Esophagus muscularis mucosa (tissue), 4 donors: ENCODE data around the gene ATP5MC2. TPM values are rescaled to one million over a fixed set of nuclear protein-coding genes. Genes with fewer than 3 reads are reported as not detected.

ENCODE experiments used
- DNase-seq: peaks from one replicate; pipeline ENCODE4 v3.0.0-alpha.2; 2017; ENCODE audit errors: extremely low spot score
- H3K27ac ChIP-seq, 4 donors: fragments of 200-600 bp; sonication (generic); replicated peaks in 1 of 4; 1 replicate in 3 of 4; 2 replicates in 1 of 4; pipeline ENCODE4 v1.5.1; 2016 to 2019; ENCODE audit warnings: mild to moderate bottlenecking in 1 of 4
- H3K27me3 ChIP-seq, 4 donors: fragments of 200-600 bp; sonication (generic); one replicate each; pipeline versions ENCODE4 v1.5.1 to v1.6.0; 2016 to 2019
- H3K36me3 ChIP-seq, 4 donors: fragments of 200-600 bp; sonication (generic); one replicate each; pipeline ENCODE4 v1.5.1; 2016 to 2019
- H3K4me1 ChIP-seq, 4 donors: fragments of 200-600 bp; sonication (generic); one replicate each; pipeline ENCODE4 v1.5.1; 2016 to 2019
- H3K4me3 ChIP-seq, 4 donors: fragments of 200-600 bp; sonication (generic); 1 replicate in 2 of 4; 2 replicates in 2 of 4; pipeline ENCODE4 v1.5.1; 2016 to 2019; ENCODE audit warnings: mild to moderate bottlenecking in 4 of 4, moderate library complexity in 1 of 4
- H3K9me3 ChIP-seq, 4 donors: fragments of 200-600 bp; sonication (generic); 1 replicate in 3 of 4; 2 replicates in 1 of 4; pipeline ENCODE4 v1.5.1; 2016 to 2019
- EP300 ChIP-seq: sonication (generic); formaldehyde crosslinking; IDR thresholded peaks from one replicate; pipeline ENCODE4 v1.6.1; 2017; ENCODE audit warnings: antibody characterized with exemption
- POLR2A ChIP-seq: fragments of 450-650 bp; IDR thresholded peaks from one replicate; pipeline ENCODE4 v1.6.1; 2017; ENCODE audit warnings: antibody characterized with exemption, moderate library complexity, mild to moderate bottlenecking, low read depth
- POLR2AphosphoS5 ChIP-seq, 2 donors: sonication (generic); formaldehyde crosslinking; IDR thresholded peaks; one replicate each; pipeline ENCODE4 v1.6.1; 2017; ENCODE audit warnings: antibody characterized with exemption in 2 of 2
- WGBS: methylation state at CpG from one replicate; pipeline ENCODE4 v1.1.5; 2018; 5-methylcytosine and 5-hydroxymethylcytosine counted together
- intact Hi-C: fragments of 100-400 bp; cut with DNase I; formaldehyde crosslinking; loops from one replicate; pipeline ENCODE4 v1.15.1; 2023
- total RNA-seq, 4 donors: library from RNA; depleted of rRNA; stranded (reverse); fragments of >200 nt; gene quantifications; one replicate each; pipeline versions ENCODE4 v1.1.0 to v1.2.1, GENCODE V29; 2016
- TF ChIP-seq, protein P1 (sequence below), 3 experiments: fragments of 200-600 bp in 2 of 3; fragments of 450-650 bp in 1 of 3; sonication (generic) in 2 of 3; IDR thresholded peaks; one replicate each; pipeline ENCODE4 v1.5.1; 2017 to 2019; ENCODE audit warnings: antibody characterized with exemption in 3 of 3, mild to moderate bottlenecking in 2 of 3, moderate library complexity in 1 of 3

The ATP5MC2 gene
- total RNA-seq, 4 donors from 2014 or later, result 204 to 266 (median 235) TPM

DNA sequence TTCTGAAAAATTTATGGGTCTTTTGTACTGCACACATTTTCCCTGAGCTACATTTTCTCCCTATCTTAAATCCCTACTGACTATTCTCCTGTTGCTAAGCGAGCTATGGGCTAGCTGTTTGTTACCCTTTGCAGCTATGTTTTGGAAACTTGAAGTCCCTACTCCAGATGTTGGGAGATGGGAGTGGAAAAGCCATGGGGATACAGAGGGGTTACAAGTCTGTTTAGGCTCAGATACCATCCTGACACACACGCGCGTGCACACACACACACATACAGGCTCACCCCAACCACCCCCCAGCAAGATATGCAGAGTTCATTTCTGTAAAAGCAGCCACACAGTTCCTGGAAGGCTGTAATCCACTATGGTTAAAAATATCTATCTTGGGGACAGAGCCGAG, 15.8 kb downstream of the ATP5MC2 start:
- TF ChIP-seq, protein P1, sequence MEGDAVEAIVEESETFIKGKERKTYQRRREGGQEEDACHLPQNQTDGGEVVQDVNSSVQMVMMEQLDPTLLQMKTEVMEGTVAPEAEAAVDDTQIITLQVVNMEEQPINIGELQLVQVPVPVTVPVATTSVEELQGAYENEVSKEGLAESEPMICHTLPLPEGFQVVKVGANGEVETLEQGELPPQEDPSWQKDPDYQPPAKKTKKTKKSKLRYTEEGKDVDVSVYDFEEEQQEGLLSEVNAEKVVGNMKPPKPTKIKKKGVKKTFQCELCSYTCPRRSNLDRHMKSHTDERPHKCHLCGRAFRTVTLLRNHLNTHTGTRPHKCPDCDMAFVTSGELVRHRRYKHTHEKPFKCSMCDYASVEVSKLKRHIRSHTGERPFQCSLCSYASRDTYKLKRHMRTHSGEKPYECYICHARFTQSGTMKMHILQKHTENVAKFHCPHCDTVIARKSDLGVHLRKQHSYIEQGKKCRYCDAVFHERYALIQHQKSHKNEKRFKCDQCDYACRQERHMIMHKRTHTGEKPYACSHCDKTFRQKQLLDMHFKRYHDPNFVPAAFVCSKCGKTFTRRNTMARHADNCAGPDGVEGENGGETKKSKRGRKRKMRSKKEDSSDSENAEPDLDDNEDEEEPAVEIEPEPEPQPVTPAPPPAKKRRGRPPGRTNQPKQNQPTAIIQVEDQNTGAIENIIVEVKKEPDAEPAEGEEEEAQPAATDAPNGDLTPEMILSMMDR (IDR thresholded peaks at IDR 0.05), result no peak
- Histone ChIP-seq H3K27ac (peak overlapping the region; percentile 82 to 87 (median 84)), H3K4me3 (peak overlapping the region in 2 of 4 donors; percentile 14 to 21), H3K36me3 (peaks cover 2 to 27% (median 18%) of the 10 kb centered on the region in 4 donors), H3K27me3 (no peaks in the 10 kb centered on the region), H3K9me3 (no peaks in the 10 kb centered on the region), H3K4me1 (peaks cover 34 to 49% (median 44%) of the 10 kb centered on the region in 4 donors)
- WGBS, result 54% methylated on average over 5 of the region's 5 CpGs
- intact Hi-C loops, result no loop called here
- no peak for DNase-seq

DNA sequence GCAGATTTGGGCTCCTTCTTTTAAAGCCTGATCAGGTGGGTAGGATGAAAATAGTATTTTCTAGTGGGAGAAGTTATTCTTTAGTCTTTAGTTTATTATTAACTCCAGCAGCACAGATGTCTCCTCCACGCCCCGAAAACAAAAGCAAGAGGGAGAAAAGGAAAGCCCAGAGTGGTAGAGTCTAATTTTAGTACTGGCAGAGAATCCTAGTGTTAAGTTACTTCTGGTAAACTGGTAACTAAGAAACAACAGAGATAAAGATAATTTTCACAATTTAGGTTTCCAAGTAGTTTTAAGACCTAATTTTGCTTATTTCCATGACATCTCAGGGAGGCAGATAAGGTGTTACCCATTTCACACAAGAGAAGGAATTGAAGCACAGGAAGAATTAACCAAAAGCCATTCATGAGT, 16.3 kb downstream of the ATP5MC2 start:
- peak overlapping the region in 3 of 4 donors; percentile 14 to 21 (median 17) for H3K4me3 ChIP-seq
- no peak for DNase-seq
- 30% methylated on average over 2 of the region's 2 CpGs for WGBS
- TF ChIP-seq POLR2AphosphoS5 (IDR thresholded peaks at IDR 0.05) (no peak), EP300 (no peak), POLR2A (no peak)
- TF ChIP-seq, protein P1 (IDR thresholded peaks at IDR 0.05), result no peak
- intact Hi-C loops, result no loop called here
- no peaks in the 10 kb centered on the region for H3K27me3 ChIP-seq
- no peaks in the 10 kb centered on the region for H3K9me3 ChIP-seq
- peaks cover 34 to 45% (median 40%) of the 10 kb centered on the region in 4 donors for H3K4me1 ChIP-seq
- peaks cover 0 to 22% (median 14%) of the 10 kb centered on the region in 4 donors for H3K36me3 ChIP-seq
- peak overlapping the region; percentile 82 to 87 (median 84) for H3K27ac ChIP-seq

DNA sequence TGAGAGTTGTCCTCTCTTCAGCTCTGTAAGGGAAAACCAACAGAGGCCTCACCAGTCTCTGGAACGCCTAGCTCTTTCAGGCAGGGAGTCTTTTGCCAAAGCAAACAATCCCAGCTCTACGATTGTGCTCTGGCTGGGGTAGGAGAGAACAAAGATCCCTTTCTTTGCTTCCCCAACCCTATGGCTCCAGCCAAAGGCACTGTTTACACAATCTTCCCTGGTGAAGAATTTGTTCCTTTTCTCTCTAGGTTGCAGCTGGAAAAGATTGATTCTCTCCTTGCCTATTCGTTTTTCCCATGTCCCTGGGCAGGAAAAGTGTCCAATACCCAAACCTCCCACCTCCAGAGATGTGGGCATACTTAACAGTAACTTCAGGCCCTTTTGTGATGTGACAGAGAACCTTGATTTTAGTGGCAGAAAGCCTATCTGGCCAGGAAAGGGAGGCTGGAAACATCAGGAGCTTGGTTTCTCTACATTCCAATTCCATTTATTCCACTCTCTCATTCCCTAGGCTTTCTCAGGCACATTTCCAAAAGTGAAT, 16.8 kb downstream of the ATP5MC2 start:
- H3K4me3 ChIP-seq, result peak overlapping the region; percentile 14 to 21 (median 18)

DNA sequence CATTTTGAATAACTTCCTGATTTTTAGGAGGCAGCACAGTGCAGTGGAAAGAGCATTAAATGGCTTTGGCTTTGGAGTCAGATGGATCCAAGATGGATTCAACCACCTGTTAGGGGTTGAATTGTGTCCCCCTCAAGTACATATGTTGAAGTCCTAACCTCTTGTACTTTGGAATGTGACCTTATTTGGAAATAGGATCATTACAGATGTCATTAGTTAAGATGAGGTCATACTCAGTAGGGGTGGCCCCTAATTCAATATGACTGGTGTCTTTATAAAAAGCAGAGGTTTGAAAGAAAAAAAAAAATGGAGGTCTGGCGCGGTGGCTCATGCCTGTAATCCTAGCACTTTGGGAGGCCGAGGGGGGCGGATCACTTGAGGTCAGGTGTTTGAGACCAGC, 18.8 kb downstream of the ATP5MC2 start:
- Histone ChIP-seq H3K9me3 (no peaks in the 10 kb centered on the region), H3K4me1 (peaks cover 33 to 39% (median 34%) of the 10 kb centered on the region in 4 donors), H3K27ac (peak overlapping the region in 2 of 4 donors; percentile 82 to 83), H3K4me3 (no peak overlapping the region), H3K36me3 (peaks cover 0 to 4% (median 0%) of the 10 kb centered on the region in 4 donors), H3K27me3 (no peaks in the 10 kb centered on the region)
- TF ChIP-seq POLR2AphosphoS5 (IDR thresholded peaks at IDR 0.05), result no peak
- no peak for TF ChIP-seq EP300
- TF ChIP-seq, protein P1 (IDR thresholded peaks at IDR 0.05), result no peak
- no peak for TF ChIP-seq POLR2A
- no peak for DNase-seq
- WGBS, result 87% methylated on average over 4 of the region's 4 CpGs
- intact Hi-C loops, result no loop called here

More for the DNA sequence above, 16.8 kb downstream of the ATP5MC2 start:
- 18% methylated on average over 3 of the region's 3 CpGs for WGBS
- no peaks in the 10 kb centered on the region for H3K9me3 ChIP-seq
- no peaks in the 10 kb centered on the region for H3K27me3 ChIP-seq
- intact Hi-C loops, result no loop called here
- no peak for DNase-seq
- H3K4me1 ChIP-seq, result peaks cover 34 to 40% (median 35%) of the 10 kb centered on the region in 4 donors
- H3K36me3 ChIP-seq, result peaks cover 0 to 18% (median 10%) of the 10 kb centered on the region in 4 donors
- TF ChIP-seq POLR2A (no peak), EP300 (no peak), POLR2AphosphoS5 (IDR thresholded peaks at IDR 0.05) (peak; percentile 28 to 47)
- TF ChIP-seq, protein P1 (IDR thresholded peaks at IDR 0.05), result no peak
- peak overlapping the region; percentile 82 to 87 (median 84) for H3K27ac ChIP-seq

DNA sequence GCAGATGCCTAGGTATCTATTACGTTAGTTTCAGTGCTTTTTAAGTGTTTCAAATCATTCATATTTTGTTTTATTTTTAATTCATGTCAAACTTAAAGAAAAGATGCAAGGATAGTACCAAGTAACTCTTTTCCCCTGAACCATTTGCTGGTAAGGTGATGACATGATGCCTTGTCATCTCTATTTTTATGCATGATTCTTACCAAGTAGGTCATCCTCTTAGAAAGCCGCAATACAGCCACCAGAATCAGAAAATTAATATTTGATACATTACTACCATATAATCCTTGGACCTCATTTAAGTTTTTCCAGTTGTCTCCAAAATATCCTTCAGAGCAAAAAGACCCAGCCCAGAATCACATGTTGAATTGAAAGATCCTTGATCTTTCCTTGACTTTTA, 22.3 kb downstream of the ATP5MC2 start:
- intact Hi-C loops, result no loop called here
- H3K27ac ChIP-seq, result no peak overlapping the region
- no peak for DNase-seq
- WGBS, result 93% methylated on average over 2 of the region's 2 CpGs
- H3K4me3 ChIP-seq, result no peak overlapping the region
- TF ChIP-seq, protein P1 (IDR thresholded peaks at IDR 0.05), result no peak
- no peak for TF ChIP-seq POLR2A
- peaks cover 11 to 14% (median 11%) of the 10 kb centered on the region in 4 donors for H3K4me1 ChIP-seq
- no peaks in the 10 kb centered on the region for H3K27me3 ChIP-seq
- H3K36me3 ChIP-seq, result no peaks in the 10 kb centered on the region
- no peaks in the 10 kb centered on the region for H3K9me3 ChIP-seq
